MCF 10A (cell line): ENCODE results near the gene NUCKS1. TPM values are rescaled to one million over a fixed set of nuclear protein-coding genes. Genes with fewer than 3 reads are reported as not detected.
A peak's percentile ranks its signal among the peaks of the same experiment; 100 is the strongest.

Source experiments
- BruUV-seq: library from RNA; stranded (reverse); fragments of 400-500 nt; replicated peaks from 2 replicates; lab custom pipeline; 2021; lab: Mats Ljungman, UMichigan
- CTCF ChIA-PET: fragments of 300-600 bp; sonication (Branson Sonifier 250); formaldehyde crosslinking; extraction: SDS; loops from one replicate; lab custom pipeline; 2021; ENCODE audit warnings: antibody characterized with exemption, inconsistent platforms; lab: Yijun Ruan, JAX
- POLR2A ChIA-PET: fragments of 300-600, 350-650 bp; sonication (Branson Sonifier 250); formaldehyde crosslinking; extraction: SDS; loops from one replicate; lab custom pipeline; 2020; ENCODE audit warnings: antibody characterized with exemption, inconsistent platforms; lab: Yijun Ruan, JAX
- DNase-seq: peaks from one replicate; pipeline ENCODE4 v3.0.0-alpha.2; 2018; ENCODE audit not compliant: unreplicated experiment
- H3K27ac Mint-ChIP-seq: one replicate; pipeline ENCODE4 v1.8.0; 2022; ENCODE audit warnings: mild to moderate bottlenecking, low read depth, mixed read lengths; ENCODE audit not compliant: unreplicated experiment
- H3K27me3 Mint-ChIP-seq: one replicate; pipeline ENCODE4 v1.8.0; 2022; ENCODE audit warnings: mixed read lengths; ENCODE audit not compliant: insufficient read depth, unreplicated experiment
- H3K36me3 Mint-ChIP-seq: one replicate; pipeline ENCODE4 v1.8.0; 2022; ENCODE audit warnings: mild to moderate bottlenecking, moderate library complexity, mixed read lengths; ENCODE audit not compliant: insufficient read depth, unreplicated experiment
- H3K4me1 Mint-ChIP-seq: one replicate; pipeline ENCODE4 v1.8.0; 2022; ENCODE audit warnings: mixed read lengths; ENCODE audit not compliant: insufficient read depth, unreplicated experiment
- H3K4me3 Mint-ChIP-seq: one replicate; pipeline ENCODE4 v1.8.0; 2022; ENCODE audit warnings: mild to moderate bottlenecking, moderate library complexity, mixed read lengths; ENCODE audit not compliant: unreplicated experiment
- H3K9me3 Mint-ChIP-seq: one replicate; pipeline ENCODE4 v1.8.0; 2022; ENCODE audit warnings: mixed read lengths; ENCODE audit not compliant: unreplicated experiment
- CTCF ChIP-seq: fragments of 200-600 bp; IDR thresholded peaks from one replicate; pipeline ENCODE4 v1.8.0; 2022; ENCODE audit warnings: antibody characterized with exemption, mild to moderate bottlenecking; ENCODE audit not compliant: unreplicated experiment
- intact Hi-C: fragments of 100-400 bp; cut with micrococcal nuclease; formaldehyde crosslinking; loops from 2 replicates; pipeline ENCODE4 v1.14.1; 2022
- total RNA-seq: library from RNA; stranded (reverse); gene quantifications from 2 replicates; pipeline ENCODE4 v1.2.3, GENCODE V29; 2022

The NUCKS1 gene
- total RNA-seq, 1 experiment from 2014 or later: 615 TPM

GRCh38 chr1:205711105-205712048 is 38.6 kb downstream of the NUCKS1 start:
- peaks cover 95% of the 10 kb centered on the region for H3K36me3 Mint-ChIP-seq
- H3K4me3 Mint-ChIP-seq: no peak overlapping the region
- peak; percentile 93 for DNase-seq
- ChIA-PET CTCF (interaction anchor here (0.5 to 10.1 kb wide), 56 partner anchors 10 to 373 kb away, joined by 3 to 592 read pairs (median 5); partner anchors contain the start of gene SLC45A3), POLR2A (interaction anchor here (0.6 to 10.0 kb wide), 25 partner anchors 8 to 710 kb away, joined by 3 to 148 read pairs (median 5); partner anchors contain the start of genes ELK4, RAB29 and SLC45A3)
- H3K27me3 Mint-ChIP-seq: no peaks in the 10 kb centered on the region
- BruUV-seq: no TSS peak
- intact Hi-C loops: loop anchor here (1.0 to 2.0 kb wide), 4 partner anchors 52 to 183 kb away; partner anchors contain the start of gene RAB29
- H3K4me1 Mint-ChIP-seq: peaks cover 30% of the 10 kb centered on the region
- H3K27ac Mint-ChIP-seq: no peak overlapping the region
- peak; percentile 97 for TF ChIP-seq CTCF
- H3K9me3 Mint-ChIP-seq: no peaks in the 10 kb centered on the region

DNA sequence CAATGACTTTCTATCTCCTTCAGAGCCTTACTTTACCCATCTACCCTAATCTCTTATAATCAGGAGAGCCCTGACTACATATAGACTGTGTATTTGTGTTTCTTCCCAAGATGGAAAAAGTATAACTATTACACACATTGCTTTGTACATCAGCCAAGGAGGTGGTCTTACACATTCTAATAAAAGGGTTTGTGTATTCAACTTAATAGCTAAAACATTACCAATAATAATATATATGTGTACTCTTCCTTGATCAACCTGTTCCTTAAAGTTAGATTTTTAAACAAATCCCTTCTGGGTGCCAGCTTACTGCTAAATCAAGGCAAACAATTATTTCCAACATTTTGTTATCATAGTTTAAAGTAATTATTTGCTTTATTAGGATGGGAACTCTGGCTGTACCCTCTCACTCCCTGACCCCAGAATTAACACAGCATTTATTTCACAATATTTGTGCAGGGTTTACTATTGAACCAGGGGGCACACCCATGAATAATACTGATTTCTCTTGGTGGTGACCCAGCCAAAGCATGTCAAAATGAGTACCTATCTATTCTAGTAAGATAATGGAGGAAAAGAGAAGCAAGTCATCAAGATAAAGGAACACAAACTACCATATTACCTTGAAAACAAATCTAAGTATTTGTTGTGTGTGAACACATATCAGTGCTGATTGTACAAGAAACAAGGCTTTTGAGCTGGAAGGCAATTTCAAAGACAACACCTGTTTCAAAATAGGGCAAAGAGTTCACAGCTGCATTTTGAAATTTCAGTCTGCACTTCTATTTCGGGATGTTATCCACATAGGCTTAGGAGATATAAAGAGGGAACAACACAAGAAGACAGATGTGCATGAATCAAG is 39.5 kb downstream of the NUCKS1 start:
- intact Hi-C loops: loop anchor here (1.0 to 2.0 kb wide), 4 partner anchors 51 to 182 kb away; partner anchors contain the start of gene RAB29
- Mint-ChIP-seq H3K27me3 (no peaks in the 10 kb centered on the region), H3K4me1 (peaks cover 30% of the 10 kb centered on the region), H3K4me3 (no peak overlapping the region), H3K9me3 (no peaks in the 10 kb centered on the region), H3K27ac (no peak overlapping the region), H3K36me3 (peaks cover 95% of the 10 kb centered on the region)
- TF ChIP-seq CTCF: no peak
- POLR2A ChIA-PET: interaction anchor here (0.6 to 10.0 kb wide), 24 partner anchors 10 to 267 kb away, joined by 3 to 148 read pairs (median 8); partner anchors contain the start of genes ELK4, RAB29 and SLC45A3
- no peak for DNase-seq
- BruUV-seq: no TSS peak
- CTCF ChIA-PET: interaction anchor here (0.6 to 10.1 kb wide), 38 partner anchors 9 to 1201 kb away, joined by 3 to 592 read pairs (median 5); partner anchors contain the start of genes ELK4 and SLC45A3

DNA sequence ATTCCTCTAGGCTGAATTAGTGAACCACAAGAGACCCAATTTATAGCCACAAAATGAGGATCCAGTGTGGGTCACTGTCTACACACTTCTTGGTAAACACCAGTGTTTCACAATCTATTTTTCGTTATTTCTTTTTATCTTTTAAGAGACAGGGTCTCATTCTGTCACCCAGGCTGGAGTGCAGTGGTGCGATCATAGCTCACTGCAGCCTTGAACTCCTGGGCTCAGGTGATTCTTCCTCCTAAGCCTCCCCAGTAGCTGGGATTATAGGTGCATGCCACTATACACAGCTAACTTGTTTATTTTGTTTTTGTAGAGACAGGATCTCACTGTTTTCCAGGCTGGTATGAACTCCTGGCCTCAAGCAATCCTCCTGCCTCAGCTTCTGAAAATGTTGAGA is 40.3 kb downstream of the NUCKS1 start:
- TF ChIP-seq CTCF: no peak
- Mint-ChIP-seq H3K4me3 (no peak overlapping the region), H3K27ac (peak overlapping the region; percentile 47), H3K9me3 (no peaks in the 10 kb centered on the region), H3K4me1 (peaks cover 22% of the 10 kb centered on the region), H3K27me3 (no peaks in the 10 kb centered on the region), H3K36me3 (peaks cover 95% of the 10 kb centered on the region)
- POLR2A ChIA-PET: interaction anchor here (0.6 to 10.0 kb wide), 16 partner anchors 9 to 268 kb away, joined by 3 to 148 read pairs (median 7); no protein-coding TSS in a partner anchor
- no TSS peak for BruUV-seq
- CTCF ChIA-PET: interaction anchor here (0.6 to 10.1 kb wide), 28 partner anchors 8 to 1202 kb away, joined by 3 to 592 read pairs (median 5); partner anchors contain the start of genes ELK4 and SLC45A3
- intact Hi-C loops: loop anchor here (2.0 kb wide), 3 partner anchors 65 to 181 kb away; partner anchors contain the start of gene RAB29
- DNase-seq: no peak
